Umbilical cord (tissue), 2 donors: ENCODE data around the gene SERPINB8. TPM values are rescaled to one million over a fixed set of nuclear protein-coding genes. Genes with fewer than 3 reads are reported as not detected.

Experiments used
- DNase-seq: peaks from one replicate; pipeline ENCODE4 v3.0.0-alpha.2; 2015; ENCODE audit warnings: low spot score
- total RNA-seq: library from RNA; depleted of rRNA; stranded (reverse); fragments of >200 nt; gene quantifications from one replicate; pipeline ENCODE4 v1.2.3, GENCODE V29; 2014; ENCODE audit warnings: low replicate concordance; ENCODE audit not compliant: insufficient read depth

Gene SERPINB8
- total RNA-seq, 1 donor from 2014 or later, result 25.3 TPM

DNA sequence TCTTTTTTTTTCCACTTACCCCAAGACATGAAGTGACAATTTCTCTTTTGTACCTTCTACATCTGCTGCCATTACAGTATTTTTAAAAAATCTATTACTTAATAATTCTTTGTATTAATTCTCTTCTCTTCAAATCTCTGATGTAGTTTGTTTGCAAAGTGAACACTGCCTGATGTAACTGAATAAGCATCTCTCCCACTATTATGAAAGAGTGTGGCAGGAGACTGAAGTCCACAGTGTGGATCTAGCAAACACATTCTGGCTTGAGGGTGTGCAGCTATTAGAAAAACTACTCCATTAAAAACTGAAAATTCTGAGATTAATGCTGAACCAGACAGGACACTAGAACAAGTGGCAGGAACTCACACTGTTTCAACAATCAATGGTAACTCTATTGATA is 5.0 kb upstream of the SERPINB8 start:
- no peak for DNase-seq

DNA sequence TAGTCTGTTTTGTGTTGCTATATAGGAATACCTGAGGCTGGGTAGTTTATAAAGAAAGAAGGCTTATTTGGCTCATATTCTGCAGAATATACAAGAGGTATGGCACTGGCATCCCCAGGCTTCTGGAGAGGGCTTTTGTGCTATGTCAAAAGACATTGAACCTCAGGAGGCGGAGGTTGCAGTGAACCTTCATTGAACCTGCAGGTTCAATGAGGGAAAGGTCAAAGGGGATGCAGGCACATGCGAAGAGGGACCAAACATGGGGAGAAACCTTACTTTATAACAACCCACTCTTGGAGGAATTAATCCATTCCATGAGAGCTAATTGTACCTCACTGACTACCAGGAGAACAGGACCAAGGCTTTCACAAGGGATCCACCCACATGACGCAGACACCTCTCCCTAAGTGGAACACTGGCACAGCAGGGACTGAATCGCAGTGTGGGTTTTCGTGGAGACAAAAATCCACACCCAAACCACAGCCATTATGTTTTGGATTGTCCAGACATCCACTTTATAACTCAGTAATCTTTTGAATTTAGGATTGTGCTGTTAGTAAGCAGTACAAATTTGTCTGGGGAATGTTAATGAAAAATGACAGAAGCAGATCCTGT is 4.1 kb upstream of the SERPINB8 start:
- DNase-seq, result no peak

DNA sequence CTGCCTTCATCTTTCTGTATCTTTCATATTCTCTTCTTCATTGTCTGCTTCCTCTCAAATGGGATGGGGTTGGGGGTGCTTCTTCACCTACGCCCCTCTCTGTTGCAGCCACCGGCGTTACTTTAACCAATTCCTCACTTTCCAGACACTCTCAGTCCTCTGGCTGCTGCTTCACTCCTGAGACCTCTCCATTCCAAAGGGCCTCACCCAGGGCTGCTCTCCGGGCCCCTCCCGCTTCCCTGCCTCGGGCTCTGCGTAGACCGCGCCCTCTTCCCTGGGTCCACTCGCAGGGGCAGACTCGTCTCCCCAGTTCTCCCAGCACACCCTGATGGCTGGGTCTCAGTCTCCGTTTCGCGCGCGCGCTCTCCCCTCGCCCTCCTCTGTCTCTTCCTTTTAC is 926 bp downstream of the SERPINB8 start:
- DNase-seq, result peak; percentile 82

DNA sequence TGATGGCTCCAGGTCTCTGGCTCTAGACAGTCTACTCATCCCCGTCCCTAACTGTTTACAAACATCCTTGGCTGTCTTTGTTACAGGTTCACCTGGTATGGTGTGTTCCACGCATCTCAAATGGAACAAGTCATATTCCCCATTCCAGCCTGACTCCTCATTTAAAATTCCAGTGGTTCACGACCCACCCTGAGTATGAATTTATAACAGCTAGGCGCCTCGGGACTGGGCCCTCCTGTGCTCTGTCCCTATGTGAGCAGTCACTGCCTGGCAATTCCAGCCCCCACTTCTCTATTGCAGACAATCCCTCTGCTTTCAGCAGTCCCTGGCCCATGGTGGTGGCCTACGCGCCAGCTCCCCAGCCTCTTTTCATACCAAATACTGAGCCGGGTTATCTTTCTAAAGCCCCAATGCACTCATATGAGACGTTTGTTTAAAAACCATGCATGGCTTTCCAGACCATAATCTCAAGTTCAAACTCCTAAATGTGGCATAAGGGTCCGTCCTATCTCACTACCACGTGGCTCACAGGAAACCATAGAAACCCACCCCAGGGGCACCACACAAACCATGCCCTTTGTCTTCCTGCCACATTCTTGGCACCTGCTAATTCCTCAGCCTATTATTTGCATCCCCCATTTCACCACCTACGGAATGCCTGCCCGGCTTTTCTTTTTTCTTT is 1.6 kb downstream of the SERPINB8 start:
- DNase-seq, result no peak

DNA sequence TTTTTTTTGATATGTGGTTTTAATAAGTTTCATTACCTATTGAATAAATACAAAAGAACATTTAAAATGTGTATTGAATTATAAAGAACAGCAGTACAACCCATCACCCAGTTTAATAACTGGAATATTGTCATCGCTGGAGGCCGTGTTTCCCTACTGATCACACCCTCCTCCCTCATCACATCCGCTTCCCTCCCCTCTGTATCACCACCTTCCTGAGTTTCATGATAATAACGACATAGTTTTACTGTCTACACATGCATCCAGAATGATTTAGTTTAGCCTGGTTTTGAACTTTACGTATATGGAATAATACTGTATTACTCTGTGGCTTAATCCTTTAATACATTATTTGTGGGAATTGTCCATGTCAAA is 2.1 kb downstream of the SERPINB8 start:
- no peak for DNase-seq

DNA sequence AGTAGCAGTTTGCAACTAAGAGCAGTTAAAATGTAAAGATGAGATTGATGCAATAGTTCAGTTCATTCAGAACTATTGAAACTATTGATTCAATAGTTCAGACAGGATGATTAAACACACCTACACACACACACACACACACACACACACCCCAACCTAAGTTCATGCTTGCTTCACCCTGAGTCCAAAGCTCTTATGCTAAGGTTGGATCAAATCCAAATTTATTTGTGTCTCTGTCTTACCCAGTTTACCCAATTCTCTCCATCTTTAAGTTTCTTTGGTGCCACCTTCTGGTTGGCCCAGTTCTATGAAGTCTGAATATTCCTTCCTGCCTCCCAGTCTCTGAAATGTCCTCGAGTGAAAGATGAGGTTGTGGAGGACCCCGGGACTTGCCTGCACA is 5.1 kb downstream of the SERPINB8 start:
- DNase-seq, result no peak

DNA sequence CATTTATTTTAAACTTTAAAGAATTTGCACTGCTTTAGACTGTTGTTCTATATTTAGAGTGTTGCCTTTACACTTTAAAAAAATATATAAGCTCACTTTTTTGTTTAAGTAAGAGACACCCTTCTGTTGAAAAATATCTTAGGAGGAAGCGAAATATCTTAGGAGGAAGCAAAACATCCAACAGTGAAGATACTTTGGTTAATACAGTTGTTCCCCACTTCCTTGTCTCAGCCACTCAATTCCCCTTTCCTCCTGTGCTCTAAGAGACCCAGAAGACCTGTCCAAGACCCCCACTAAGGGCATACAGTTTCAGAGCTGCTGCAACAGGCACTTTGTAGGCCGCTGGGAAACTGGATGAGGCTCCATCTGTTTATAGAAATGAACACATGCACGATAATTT is 5.7 kb downstream of the SERPINB8 start:
- DNase-seq, result no peak

DNA sequence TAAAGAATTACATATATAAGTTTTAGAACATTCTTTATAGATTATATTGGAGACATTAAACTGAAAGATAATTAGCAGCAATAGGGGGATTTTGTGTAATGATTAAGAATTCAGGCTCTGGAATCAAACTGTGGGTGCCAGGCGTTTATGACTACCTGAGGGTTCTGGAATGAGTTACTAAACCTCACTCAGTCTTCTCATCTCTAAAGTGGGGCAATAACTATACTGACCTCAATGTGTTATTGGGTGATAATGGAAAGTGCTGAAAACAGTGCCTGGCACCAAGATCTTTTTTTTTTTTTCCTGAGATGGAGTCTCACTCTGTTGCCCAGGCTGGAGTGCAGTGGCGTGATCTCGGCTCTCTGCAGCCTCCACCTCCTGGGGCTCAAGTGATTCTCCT is 7.2 kb downstream of the SERPINB8 start:
- no peak for DNase-seq

DNA sequence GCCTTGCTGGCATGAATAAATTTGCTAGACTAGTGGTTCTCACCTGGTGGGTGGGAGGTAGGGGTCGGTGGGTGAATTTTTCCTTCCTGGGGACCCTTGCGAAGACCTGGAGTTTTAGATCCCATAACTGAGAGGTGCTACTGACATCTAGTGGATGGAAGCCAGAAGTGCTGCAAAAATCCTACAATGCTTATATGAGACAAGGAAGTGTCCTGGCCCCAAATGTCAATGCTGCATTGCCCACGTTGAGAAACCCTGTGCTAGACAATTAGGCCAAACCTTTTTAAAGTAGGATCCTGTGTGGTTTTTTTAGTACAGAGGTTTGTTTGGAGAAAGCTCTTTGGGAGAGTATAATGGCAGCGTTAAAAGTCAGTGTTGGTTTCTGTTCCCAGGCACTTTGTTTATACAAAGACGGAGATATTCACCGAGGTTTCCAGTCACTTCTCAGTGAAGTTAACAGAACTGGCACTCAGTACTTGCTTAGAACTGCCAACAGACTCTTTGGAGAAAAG is 9.6 kb downstream of the SERPINB8 start:
- peak; percentile 84 for DNase-seq

DNA sequence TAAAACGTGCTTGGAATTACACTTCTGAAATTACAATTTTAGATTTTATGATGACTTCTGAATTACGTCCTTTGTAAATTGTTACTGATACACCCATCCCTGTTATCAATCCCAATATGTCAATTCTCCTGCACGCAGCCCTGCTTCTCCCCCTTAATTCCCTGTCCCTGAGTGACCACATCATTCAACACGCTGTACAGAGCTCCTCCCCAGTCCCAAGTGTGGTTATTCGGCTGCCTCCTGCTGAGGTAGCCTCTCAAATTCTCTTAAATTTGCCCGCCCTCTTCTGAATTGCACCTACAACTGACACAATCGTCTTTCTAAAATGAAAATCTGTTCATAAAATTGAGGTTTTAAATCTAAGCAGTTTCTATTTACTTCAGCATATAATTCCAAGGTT is 10.1 kb downstream of the SERPINB8 start:
- no peak for DNase-seq

DNA sequence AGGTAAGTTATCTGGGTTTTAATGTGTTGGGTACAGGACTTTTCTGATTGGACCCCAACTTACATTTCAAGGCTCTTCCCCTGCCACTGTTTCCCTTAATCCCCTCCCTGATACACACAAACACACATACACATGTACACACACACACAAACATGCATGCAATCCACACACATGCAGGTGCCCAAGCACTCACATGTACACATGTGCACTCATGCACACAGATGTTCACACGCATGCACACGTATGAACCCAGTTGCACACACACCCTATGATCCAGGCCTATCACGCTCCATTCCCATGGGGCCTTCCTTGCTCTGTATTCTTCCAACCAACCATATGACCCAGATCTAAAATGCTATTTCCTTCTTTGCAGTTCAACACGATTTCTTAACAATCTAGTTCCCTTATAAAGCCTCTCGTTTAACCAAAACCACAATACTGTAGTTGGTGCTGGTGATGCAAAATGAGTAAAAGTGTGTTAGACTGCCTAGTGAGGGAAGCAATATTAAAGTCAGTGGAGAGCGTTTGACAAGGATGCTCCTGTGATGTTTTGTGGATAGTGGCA is 11.1 kb downstream of the SERPINB8 start:
- no peak for DNase-seq

DNA sequence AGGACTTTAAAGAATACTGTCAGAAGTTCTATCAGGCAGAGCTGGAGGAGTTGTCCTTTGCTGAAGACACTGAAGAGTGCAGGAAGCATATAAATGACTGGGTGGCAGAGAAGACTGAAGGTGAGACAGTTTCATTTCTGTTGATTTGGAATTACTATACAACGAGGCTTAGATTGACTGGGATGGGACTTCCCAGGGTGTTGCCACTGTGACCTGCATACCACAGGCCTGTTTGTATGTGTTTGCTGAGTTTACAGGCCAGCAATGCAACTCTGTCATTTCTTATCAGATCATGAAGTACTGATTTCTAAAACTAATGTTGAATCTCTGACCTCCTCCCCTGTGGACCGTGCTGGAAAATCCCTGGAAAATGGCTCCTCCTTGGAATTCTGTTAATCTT is 11.8 kb downstream of the SERPINB8 start:
- DNase-seq, result no peak

DNA sequence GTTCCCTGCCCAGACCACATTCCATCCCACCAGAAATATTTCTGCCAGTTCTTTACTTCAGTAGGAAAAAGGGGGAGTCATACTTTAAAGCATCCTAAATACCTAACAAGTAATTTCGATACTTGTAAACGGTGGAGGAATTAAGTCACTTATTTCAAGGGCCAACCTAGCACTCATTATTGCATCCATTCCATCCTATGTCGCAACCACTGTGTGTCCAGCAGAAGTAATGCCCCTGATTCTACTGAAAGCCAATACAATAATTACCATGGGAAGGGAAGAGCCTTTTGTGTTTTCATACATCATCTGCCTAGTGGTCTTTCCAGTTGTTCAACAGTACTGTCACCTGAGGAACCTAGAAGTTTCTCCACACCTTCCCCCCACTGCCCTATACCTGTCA is 12.5 kb downstream of the SERPINB8 start:
- DNase-seq, result no peak

DNA sequence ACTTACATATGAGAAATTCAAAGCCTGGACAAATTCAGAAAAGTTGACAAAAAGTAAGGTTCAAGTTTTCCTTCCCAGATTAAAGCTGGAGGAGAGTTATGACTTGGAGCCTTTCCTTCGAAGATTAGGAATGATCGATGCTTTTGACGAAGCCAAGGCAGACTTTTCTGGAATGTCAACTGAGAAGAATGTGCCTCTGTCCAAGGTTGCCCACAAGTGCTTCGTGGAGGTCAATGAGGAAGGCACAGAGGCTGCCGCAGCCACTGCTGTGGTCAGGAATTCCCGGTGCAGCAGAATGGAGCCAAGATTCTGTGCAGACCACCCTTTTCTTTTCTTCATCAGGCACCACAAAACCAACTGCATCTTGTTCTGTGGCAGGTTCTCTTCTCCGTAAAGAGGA is 17.0 kb downstream of the SERPINB8 start:
- DNase-seq, result no peak

DNA sequence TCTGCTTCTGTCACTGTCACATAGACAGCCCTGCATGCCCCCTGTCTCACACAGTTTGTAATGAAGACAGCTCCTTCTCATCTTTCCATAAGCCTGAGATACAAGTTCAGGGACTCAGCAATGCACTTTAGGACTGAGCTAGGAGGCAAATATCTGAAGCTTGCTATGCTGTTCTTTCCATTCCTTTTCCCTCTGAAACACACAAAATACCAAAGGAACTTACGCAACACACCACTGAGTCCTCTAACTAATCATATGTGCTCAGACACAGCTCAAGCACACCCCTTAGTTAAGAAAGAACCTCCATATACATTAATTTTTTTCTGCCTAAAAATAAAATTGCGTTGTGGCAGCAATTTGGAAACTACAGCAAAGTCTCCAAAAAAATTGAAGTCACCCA is 17.9 kb downstream of the SERPINB8 start:
- DNase-seq, result peak; percentile 41

DNA sequence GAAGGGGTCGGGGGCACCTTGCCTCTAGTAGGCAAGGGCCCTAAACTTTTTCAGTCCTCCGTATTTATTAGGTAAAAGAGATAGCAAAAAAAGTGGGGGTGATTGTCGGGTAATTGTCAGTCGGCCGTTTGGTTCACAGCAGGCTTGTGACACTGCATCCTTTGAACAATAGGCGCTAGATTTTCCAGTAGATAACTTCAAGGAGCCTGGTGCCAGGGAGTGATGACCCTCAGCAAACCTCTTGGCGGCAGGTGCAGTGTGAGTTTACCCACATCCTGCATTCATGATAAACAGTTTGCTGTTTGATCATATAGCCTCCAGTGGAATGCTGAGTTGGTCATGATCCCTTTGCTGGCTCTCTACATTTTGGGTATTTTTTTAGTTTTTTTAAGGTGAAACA is 22.9 kb downstream of the SERPINB8 start:
- DNase-seq, result no peak

DNA sequence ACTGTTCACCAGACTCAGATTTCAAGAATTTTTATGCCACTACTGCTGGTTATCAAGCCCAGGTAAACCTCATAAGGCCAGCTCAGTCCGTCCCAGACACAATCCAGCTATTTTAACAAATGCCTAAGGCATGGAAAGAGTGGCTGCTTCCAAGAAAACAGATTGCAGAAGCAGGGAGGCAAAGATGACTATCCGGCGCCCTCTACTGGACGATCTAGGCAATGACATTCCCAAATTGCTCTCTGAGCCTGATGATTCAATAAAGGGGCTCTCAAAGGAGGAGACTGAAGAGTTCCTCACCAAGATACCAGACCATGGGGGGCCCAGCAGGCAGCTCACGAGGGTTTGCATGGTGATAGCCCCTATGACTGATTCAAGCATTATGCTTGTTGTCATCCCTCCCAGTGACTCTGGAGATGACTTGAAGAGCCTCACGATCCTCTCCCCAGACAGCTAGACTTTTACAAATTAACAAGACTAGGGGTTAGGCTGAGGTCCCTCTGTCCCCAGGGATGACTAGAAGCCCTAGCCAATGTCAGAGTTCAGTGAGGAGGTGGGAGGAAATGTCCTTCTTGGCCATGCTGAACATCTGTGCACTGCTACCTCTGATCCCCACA is 25.0 kb downstream of the SERPINB8 start:
- DNase-seq, result peak; percentile 52

DNA sequence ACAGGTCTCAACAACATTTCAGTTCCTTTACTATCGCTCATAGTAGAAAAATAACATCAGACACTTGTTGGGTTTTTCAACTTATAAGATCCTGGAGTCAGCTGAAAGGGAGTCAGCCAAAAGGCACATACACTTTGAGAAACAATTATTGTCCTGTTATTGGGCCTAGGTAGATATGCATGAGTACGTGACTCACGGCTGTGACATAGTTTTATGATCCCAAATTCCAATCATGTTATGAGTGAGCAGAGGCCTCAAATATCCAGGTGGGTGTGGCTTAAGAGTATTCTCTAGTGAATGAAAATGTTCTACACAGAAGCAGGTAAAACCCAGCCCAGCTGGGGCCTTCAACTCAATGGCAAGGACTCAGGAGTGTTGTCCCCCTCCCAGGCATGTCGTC is 27.2 kb downstream of the SERPINB8 start:
- no peak for DNase-seq

DNA sequence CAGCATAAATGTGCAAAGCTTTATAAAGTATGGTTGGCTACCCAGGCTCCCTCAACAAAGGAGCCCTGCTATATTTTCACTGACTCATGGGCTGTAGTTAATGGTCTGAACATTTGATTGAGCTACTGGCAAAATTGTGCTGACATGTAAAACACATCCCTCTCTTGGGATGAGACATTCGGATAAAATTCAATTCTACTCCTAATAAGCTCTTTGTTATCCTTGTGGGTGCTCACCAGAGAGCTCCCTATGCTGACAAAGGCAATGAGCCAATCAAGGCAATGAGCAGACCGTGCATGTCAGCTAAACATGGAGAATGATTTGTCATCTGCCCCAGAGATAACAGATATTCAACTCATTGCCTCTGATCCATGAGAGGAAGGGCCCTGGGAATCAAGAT is 27.7 kb downstream of the SERPINB8 start:
- no peak for DNase-seq

DNA sequence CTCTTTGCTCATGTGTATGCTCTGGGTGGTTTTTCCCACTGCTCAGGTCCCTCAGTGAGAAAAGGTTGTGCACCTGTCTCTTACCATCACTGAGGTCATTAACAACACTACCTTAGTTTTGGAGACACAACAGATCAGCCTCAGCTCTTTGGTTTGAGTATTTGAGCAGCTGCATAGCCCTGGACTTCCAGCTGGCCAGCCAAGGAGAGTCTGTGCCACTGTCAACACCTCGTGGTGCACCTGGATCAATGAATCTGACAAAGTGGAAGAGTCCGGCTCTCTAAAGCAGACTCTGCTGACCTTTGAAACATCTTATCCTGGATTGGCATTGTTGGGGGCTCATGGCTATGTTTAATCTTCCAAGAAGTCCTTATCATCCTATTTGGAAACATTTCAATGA is 30.0 kb downstream of the SERPINB8 start:
- DNase-seq, result no peak

DNA sequence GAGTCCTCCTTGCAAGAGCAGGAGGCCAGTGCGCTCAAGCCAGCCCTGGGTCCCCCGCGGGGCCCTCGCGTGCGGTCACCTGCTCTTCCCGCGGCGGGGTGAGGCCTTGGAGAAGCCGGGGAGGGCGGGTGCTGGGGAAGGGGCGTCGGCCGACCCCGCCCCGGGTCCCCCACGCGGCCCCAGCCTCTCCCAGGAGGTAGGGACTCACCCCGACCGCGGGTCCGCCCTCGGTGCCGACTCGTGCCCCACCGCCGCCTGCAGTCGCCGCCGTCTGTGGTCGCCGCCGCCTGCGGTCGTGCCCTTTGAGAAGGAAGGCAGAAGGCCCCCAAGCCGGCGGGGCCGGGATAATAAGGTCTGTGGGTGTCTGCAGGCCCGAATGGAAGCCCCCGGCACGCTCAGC is 32.7 kb downstream of the SERPINB8 start:
- DNase-seq, result no peak

DNA sequence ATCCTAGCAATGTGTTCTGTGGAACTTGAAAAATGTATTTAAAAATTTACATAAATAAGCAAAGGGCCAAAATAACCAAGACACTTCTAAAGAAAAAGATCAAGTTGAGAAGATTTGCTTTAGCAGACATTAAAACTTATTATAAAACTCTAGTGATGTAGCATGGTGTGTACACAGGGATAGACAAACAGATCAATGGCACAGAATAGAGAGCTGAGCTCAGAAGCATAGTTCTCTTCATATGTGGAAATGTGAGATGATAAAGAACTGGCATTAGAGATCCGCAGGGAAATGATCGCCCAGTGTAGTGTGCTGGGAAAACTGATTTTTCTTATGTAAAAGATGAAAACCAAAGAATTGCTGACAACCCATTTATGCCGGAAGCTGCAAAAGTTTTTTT is 39.4 kb downstream of the SERPINB8 start:
- DNase-seq, result no peak

DNA sequence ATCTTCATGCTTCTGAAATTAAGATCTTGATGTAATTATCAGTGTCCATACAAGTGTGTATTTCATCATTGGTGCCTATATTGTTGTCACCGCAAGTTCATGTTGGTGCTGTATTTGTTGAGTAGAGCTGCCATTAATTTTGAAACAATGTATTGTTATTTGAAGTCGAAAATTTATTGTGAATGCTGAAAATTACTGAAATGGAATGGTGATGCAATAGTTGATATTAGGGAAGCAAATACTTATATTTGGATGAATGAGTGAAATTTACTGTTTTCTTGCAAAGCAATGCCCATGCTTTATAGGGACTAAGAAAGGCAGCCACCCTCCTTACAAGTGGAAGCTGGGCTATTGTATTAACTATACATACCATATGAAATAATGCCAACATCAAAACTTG is 41.6 kb downstream of the SERPINB8 start:
- DNase-seq, result no peak
